ENCODE data around the gene KRR1. TPM values are rescaled to one million over a fixed set of nuclear protein-coding genes. Genes with fewer than 3 reads are reported as not detected.

KRR1 gene
- total and polyA plus RNA-seq, 4 donors, result 3.8 to 42.5 (median 28.2) TPM

Other genes starting within 250 kb of the KRR1 start
- 10 to 100 TPM; 17.9 to 33.9 TPM for gene CAPS2, start 181.3 kb downstream of the KRR1 start, total RNA-seq
- gene CAPS2, start 181.3 kb downstream of the KRR1 start, polyA plus RNA-seq, result 1 to 10 TPM; 5.7 to 7.0 TPM
- not detected for gene GLIPR1L1, start 176.9 kb downstream of the KRR1 start, total RNA-seq
- not detected for gene GLIPR1L1, start 176.9 kb downstream of the KRR1 start, polyA plus RNA-seq
- gene GLIPR1L2, start 120.5 kb downstream of the KRR1 start, total RNA-seq, result 1 to 10 TPM in 1 of 2 donors, under 1 TPM in 1; 0.94 to 1.9 TPM
- 1 to 10 TPM in 1 of 2 donors, under 1 TPM in 1; 0.67 to 1.1 TPM for gene GLIPR1L2, start 120.5 kb downstream of the KRR1 start, polyA plus RNA-seq
- 100 to 1,000 TPM; 152 to 230 TPM for gene GLIPR1, start 30.9 kb downstream of the KRR1 start, total RNA-seq
- gene GLIPR1, start 30.9 kb downstream of the KRR1 start, polyA plus RNA-seq, result 10 to 100 TPM; 41.3 to 47.8 TPM

All from aorta (tissue), 4 donors.